HG03460 (cell line): Measurements from ENCODE around the gene GPD1.

Experiments
- ATAC-seq: cut with Tn5 transposase; IDR thresholded peaks from one replicate; pipeline ENCODE4 v1.9.1; 2021; ENCODE audit not compliant: unreplicated experiment

Gene GPD1

DNA sequence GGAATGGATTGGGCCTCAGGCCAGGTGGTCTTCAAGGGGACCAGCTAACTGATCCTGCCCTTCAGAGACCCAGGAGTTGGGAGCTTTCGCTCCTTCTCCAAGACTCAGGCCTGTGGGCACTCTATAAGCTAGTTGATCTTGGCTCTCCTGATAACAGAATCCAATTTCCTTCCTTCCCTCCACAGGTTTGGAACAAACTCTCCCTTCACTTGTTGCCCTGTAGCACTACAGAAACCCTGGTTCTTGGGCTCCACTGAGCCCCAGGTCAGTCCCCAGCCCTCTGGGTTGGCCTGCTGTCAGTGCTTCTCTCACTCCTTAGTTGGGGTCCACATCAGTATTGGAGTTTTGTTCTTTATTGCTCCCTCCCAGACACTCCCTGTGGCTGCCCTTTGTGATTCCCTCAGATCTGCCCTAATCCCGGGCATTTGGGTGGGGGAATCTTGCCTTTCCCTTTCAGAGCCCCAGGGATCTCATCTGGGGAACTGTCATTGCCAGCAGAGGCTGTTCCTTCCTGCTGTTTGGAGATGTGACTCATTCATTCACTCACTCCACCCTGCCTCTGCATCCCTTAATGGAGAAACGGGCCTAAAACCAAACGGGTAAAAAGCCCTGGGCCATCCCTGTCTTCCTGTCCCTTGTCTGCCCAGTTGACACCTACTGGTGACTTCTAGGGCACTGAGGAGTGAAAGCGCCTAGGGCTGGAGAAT lies 4.4 kb upstream of the GPD1 start:
- ATAC-seq = no peak

DNA sequence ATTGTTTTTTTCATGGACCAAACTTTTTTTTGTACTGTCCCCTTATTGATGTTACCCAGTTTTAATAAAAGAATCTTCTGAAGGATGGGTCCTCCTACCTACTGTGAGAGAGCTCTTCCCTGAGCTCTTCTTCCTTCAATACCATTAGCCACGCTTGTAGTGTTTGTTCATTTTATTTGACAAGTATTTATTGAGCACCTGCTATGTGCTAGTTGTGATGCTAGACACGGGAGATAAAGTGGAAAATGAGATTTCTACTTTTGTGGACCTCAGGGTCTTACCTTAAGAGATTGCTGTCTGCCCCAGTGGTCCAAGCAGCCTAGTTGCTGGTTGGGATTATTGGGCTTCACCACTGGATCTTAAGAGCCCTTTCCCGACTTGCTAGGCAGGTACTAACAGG lies 3.2 kb upstream of the GPD1 start:
- ATAC-seq = no peak

DNA sequence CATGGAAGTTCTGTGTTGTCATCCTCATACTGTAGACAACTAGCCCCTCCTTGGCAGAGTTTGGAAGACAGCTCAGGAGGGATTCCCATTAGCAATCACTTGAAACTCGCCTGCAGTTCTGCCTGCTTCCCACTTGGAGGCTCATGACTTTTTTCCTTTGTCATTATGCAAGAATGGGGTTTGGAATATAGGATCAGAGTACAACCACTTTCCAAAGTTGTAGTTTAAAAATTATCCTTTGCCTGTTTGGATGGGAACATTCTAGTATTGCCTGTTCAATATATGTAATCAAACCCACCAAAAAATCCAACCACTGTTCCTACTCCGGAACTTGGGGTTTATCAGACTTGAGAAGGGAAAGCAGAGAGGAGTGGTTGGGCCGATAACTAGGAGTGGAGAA lies 2.1 kb upstream of the GPD1 start:
- no peak for ATAC-seq

DNA sequence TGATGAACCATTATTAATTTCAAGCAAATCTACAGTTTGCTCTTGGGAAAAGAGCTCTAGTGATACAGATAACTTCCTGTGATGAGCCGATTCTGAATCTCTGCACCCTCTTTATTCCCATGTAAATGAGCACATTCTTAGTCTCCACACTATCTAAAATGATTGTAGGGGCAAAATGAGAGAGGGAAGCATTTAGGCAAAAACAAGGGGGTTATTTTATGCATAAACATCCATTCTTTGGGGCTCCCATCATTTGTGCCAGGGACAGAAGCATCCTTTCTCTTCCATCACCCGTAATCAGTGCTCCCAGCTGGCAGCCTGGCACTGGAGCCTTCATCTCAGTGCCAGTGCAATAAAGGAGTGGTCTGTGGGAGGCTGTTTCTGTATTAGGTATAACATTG lies 1.7 kb upstream of the GPD1 start:
- no peak for ATAC-seq

DNA sequence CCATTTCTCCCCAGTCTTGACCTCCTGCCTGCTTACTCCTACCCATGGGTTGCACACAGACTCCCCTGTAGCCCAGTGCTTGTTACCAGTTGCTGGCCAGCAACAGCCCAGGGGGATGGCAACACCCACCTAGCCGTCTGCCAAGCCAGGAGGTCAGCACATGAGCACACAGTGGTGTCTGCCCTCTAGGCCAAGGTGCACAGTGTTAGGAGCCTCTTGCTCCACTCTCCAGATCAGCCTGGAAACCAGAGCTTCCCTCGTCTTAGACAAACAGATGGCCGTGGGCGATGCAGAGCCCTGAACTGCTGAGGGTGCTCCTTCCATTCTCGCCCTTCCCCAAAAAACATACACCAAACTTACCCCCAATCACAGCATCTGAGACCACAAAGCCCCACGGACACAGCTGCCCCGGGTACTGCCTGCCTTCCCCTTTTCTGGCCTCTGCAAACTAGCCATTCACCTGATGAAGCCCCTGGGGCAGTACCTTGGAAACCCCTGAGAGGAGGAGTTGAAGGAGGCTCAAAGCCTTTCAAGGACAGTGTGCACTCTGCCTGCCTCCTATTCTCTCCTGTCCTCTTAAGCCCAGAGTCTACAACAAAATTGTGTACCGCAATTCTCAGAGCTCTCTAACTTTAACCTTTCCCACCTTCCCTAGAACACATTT lies 1.0 kb upstream of the GPD1 start:
- ATAC-seq = no peak

DNA sequence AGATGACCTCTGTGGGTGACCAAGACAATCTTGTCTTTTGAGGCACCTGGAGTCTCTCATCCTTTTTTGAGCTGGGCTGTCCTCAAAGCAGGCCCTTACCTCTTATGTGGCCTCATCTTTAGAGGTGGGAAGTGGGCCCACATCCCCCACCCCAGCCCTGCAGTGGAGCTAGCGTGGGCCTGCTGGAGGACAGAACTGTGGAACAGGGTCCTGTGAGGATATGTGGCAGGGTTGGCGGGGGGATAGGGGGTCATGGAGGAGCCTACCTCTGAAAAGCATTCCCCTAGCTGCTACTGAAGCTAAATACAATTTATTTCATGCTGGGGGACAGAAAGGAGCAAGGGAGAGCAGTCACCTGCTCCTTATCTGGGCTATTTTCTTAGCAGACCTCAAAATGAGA lies 457 bp upstream of the GPD1 start:
- ATAC-seq = no peak

DNA sequence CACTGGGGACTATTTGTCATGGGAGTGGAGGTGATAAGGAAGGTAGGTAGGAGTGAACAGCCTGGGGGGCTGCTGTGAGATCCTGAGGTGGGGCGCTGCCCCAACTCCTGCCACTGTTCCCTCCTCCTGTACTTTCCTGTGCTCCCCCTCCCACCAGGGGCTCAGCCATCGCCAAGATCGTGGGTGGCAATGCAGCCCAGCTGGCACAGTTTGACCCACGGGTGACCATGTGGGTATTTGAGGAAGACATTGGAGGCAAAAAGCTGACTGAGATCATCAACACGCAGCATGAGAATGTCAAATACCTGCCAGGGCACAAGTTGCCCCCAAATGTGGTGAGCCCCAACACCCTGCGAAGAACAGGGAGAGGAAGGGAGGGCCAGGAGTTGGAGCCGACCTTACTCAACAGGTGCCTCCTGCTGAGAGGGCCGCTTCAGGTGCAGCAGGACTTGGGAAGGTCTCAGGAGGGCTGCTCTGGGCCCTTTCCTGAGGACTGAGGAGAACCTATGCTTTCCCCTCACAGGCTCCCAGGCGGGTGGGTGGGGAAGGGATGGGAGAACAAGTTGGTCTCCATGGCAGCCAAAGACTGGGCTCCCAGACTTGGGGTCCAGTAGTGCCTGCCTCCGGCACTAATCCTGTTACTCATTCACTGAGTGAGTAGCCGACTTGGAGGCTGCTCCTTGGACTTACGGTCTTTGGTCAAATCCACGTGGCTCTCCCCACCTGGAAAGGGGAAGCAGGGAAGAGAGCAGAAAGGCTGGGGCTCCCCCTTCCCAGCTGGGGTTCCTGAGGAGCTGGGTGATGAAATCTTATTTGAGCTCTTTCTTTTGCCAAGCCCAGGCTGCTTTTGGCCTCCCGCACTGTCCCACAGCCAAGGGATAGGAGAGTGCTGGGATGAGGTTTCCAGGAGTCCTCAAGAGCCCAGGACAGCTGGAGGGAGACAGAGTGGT lies 884 bp downstream of the GPD1 start:
- no peak for ATAC-seq

DNA sequence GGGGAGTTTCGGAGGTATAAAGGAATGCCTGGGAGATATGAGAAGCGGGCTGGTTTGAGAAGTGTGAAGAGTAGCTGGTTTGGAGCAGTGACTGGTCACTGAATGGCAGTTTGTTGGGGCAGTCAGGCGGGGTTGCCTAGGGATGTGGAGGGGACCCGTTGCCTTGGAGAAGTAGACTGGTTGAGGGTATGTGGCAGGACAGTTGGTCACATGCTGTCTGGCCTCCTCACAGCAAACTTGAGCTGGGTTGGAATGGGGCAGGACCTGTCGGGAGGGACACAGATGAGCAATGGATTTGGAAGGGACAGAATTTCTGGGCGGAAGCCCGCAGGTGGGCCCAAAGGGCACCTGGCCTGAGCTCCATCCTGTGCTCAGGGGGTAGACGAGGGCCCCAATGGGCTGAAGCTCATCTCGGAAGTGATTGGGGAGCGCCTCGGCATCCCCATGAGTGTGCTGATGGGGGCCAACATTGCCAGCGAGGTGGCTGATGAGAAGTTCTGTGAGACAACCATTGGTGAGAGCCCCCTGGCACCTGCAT lies 2.2 kb downstream of the GPD1 start:
- ATAC-seq = no peak

DNA sequence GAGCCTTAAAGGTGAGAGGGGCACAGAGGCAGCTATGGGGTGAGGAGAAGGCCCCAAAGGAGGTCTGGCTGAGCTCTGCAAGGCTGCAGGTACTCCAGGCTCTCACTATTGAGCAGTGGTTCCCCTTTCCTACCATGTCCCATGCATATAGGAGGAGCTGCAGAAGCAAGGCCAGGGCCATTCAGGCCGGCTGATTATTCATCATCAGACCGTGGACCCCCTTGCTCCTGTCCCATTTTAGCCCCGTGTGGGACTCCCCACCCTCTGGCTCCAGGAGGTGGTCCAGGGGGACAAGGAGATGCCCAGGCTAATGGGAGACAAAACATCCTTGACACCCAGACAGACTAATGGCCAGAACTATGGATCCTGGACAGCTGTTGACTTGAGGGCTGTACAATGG lies 3.1 kb downstream of the GPD1 start:
- no peak for ATAC-seq

DNA sequence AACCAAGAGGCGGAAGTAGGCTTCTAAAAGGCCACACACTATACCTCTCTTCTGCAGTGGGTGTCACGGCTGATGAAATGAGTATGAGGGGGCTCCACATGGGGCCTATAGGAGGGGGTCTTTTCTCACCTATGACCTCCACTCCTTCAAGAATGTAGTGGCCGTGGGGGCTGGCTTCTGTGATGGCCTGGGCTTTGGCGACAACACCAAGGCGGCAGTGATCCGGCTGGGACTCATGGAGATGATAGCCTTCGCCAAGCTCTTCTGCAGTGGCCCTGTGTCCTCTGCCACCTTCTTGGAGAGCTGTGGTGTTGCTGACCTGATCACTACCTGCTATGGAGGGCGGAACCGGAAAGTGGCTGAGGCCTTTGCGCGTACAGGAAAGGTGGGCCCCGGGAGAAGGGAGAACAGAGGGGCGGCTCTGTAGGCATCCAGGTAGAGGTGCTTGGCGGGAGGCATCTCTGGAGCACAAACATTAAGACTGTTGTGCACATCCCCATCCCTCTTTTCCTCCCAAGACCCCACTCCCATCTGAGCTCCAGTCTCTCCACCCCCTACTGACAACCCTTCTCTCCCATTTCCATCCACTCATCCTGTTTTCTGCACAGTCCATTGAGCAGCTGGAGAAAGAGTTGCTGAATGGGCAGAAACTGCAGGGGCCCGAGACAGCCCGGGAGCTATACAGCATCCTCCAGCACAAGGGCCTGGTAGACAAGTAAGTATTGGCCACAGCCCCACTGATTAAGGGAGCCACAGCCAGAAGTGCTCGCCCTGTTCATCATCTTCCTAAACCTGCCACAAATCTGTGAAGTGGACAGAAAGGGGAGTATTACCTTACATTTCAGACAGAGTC lies 3.8 kb downstream of the GPD1 start:
- no peak for ATAC-seq

DNA sequence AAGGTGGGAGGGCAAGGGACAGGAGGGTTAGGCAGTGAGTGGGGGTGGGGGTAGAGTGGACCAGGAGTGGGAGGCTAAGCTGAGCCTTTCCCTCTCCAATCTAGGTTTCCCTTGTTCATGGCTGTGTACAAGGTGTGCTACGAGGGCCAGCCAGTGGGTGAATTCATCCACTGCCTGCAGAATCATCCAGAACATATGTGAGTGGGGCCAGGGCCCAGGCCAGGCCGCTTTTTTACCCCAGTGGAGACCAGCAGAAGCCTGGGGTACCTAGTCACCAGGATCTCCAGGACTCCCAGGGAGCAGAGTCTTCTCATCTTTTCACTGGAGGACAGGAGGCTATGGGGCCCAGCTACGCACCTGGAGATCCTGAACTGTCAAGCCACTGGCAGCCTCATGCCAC lies 5.5 kb downstream of the GPD1 start:
- no peak for ATAC-seq

DNA sequence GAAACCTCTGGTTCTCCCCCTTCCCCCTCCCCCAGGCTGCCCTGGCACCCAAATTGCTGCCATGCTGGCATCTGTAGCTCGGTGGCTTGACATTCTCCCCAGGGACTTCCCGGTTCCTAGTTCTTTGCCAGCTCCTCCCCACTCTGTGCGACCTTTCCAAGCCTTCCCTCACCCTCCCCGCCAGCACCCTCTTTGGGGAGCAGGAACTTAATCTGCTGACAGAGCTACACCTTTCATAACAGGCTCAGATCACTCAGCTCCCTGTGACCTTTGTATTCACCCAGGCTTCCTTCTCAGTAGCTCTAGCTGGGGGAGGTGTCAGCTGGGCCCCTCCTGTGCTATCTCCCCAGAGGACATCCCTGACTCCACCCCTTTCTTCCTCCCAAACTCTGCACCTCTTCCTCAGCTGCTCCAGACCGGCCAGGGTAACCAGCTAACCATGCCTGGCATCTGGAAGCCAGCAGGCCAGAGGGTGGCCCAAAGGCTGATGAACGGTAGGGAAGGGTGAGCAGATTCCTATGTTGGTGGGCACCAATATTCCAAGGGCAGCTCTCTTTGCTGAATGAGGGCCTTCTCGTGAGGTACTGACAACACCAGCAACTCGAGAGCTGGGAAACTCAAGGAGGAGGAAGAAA lies 6.4 kb downstream of the GPD1 start:
- ATAC-seq = no peak

DNA sequence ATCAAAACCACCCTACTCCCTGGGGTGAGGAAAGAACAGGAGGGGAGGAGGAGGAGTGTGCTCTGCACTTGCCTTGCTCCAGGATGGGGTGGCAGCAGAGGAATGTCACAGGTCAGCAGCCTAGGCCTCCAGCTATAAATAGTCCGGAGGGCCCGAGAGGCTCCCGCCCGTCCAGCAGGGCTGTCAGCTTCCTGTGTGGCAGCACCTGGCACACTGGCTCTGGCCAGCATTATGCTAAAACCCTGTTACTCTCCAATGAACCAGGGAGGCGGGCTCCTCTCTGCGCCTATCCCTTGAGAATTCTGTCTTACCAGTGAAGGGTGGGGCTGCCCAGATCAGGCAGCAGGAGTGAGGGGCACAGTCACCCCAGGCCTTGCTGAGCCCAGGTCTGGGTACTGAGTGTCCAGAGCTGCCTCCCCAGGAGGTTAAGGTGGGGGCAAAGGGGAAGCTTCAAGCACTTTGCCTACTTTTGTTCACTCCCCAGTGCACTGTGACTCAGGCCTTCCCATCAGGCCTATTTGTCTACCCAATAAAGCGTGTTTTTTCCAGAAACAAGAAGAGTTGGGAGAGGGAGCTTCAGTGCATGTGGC lies 7.0 kb downstream of the GPD1 start:
- no peak for ATAC-seq

DNA sequence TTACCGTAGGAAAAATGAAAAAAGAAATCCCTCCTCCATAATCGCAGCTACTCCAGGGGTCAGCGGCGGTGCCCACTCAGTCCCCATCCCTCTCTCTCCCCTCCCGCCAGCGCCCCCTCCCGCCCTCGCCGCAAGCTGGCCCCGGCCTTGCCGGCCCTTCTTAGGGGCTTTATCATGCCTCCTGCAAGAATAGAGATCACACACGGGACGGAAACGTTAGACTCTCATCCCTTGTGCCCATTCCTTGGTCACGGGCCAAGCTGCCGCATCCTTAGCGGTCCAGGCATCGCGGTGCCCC lies 7.5 kb downstream of the GPD1 start:
- no peak for ATAC-seq

DNA sequence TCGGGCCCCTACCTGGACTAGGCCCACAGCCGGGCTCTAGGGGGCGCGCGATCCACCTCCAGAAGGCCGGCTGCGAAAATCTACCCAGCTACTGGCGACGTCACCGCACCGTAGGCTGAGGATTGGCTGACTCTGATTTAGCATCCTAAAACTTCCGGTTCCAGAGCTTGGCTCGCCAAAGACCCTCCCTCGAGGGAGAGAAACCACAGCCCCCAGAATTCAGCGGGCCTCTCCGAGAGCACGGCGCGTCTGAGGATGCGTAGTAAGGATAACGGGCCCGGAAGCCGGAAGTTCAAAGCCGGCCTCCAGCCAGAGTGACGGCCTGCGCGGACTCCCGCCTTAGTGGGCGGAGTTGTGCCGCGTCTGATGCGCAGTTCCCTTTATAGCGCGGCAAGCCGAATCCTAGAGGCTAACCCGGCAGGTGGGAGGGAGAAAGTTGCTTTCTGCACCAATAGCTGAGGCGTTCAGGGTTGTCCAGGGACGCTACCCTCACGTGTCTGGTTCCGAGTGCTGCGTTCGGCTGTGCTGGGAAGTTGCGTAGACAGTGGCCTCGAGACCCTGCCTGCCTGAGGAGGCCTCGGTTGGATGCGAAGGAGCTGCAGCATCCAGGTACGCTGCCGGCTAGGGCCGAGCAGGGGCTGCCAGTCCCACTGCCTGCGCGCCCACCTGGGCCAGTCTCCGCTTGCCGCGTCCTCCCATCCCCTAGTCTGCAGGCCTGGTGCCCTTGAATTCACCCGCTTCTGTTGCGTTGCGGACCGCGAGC lies 8.1 kb downstream of the GPD1 start, which contains the start of gene COX14:
Gene COX14, plus strand, starts transcription at position 544 of the 763 bp plus-strand sequence. CDS start 7,808 bp downstream, outside the sequence.
- peak; percentile 76 for ATAC-seq

DNA sequence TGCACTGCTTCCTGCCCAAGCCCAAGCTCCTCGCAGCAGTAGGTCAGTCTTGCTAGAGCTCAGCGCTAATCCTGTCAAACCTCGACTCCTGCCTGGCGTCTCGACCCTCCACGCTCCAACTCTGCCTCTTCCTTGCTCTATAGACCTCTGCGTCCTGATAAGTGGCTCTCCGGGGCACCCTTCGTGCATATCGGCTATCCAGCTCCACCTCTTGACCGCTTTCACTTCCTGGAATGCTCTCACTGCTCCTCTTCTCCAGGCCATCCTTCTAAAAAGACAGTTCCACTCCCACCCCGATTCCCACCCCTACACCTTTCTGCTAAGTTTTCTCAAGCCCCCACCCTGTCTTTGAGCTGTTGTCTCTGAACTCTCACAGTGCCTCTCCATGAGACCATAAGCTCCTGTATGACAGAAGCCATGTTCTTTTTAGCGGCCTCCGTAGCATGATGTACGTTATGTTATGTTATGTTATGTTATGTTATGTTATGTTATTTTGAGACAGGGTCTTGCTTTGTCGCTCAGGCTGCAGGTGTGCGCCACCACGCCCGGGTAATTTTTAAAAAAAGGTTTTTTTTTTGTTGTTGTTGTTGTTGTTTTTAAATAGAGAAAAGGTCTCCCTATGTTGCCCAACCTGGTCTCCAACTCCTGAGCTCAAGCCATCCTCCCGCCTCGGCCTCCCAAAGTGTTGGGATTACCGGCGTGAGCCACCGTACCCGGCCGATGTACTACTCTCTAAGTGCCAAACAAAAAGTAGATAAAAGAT lies 8.8 kb downstream of the GPD1 start:
- no peak for ATAC-seq

DNA sequence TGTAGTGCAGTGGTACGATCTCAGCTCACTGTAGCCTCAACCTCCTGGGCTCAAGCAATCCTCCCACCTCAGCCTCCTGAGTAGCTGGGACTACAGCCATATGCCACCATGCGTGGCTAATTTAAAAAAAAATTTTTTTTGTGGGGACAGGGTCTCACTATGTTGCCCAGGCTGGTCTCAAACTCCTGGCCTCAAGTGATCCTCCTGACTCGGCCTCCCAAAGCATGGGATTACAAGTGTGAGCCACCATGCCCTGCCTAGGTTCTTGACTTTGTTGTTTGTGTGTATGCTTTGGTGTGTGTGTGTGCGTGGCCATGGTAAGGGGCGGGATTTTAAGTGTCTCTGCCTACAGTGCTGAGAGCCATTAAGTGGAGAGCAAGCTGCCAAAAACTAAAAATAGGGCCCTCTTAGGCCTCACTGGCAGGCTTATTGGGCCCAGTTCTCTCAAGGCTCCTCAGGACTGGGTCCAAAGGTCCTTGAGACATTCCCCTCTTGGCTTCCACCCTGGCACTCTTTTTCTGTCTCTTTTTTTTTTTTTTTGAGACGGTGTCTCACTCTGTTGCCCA lies 13.3 kb downstream of the GPD1 start:
- ATAC-seq = no peak

DNA sequence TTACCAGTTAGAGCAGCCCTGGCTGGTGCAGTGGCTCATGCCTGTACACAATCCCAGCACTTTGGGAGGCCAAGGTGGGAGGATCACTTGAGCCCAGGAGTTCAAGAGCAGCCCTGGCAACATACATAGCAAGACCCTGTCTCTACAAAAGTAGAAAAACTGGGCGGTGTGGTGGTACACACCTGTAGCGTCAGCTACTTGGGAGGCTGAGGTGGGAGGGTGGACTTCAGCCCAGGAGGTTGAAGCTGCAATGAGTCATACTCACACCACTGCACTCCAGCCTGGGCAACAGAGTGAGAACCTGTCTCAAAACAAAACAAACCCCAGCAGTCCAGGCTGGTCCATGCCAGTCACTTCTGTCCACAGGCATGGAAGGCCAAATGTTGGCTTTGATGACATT lies 15.6 kb downstream of the GPD1 start:
- no peak for ATAC-seq
